Mesendoderm (in vitro differentiated cells): ENCODE measurements around the gene XXYLT1.
A peak's percentile ranks its signal among the peaks of the same experiment; 100 is the strongest.

ENCODE experiments used
- DNase-seq: peaks from one replicate; pipeline ENCODE4 v3.0.0; 2013
- H2AK5ac ChIP-seq: 2 replicates; pipeline ENCODE4 v1.6.1; 2013; ENCODE audit warnings: low read length, inconsistent platforms
- H2BK120ac ChIP-seq: 2 replicates; pipeline ENCODE4 v1.6.1; 2013; ENCODE audit warnings: low read depth, mild to moderate bottlenecking, low read length, moderate library complexity, mixed read lengths
- H2BK15ac ChIP-seq: replicated peaks from 2 replicates; pipeline ENCODE4 v1.6.1; 2013; ENCODE audit warnings: low read depth, mild to moderate bottlenecking, moderate library complexity
- H2BK5ac ChIP-seq: 2 replicates; pipeline ENCODE4 v1.6.1; 2013; ENCODE audit warnings: low read length, inconsistent platforms
- H3K18ac ChIP-seq: 2 replicates; pipeline ENCODE4 v1.6.1; 2013; ENCODE audit warnings: mild to moderate bottlenecking, low read length, mixed read lengths
- H3K23ac ChIP-seq: one replicate; pipeline ENCODE4 v1.6.1; 2013; ENCODE audit warnings: low read length
- H3K27ac ChIP-seq: 2 replicates; pipeline ENCODE4 v1.5.1; 2013; ENCODE audit warnings: low read depth, mild to moderate bottlenecking, inconsistent platforms, low read length, moderate library complexity
- H3K27me3 ChIP-seq: 2 replicates; pipeline ENCODE4 v1.6.1; 2013; ENCODE audit warnings: low read length, control low read depth, mild to moderate bottlenecking, inconsistent platforms; ENCODE audit not compliant: insufficient read depth, poor library complexity
- H3K36me3 ChIP-seq: 2 replicates; pipeline ENCODE4 v1.6.1; 2013; ENCODE audit warnings: low read length, inconsistent platforms; ENCODE audit not compliant: control insufficient read depth, insufficient read depth
- H3K4ac ChIP-seq: one replicate; pipeline ENCODE4 v1.6.1; 2013; ENCODE audit warnings: low read depth, mild to moderate bottlenecking, low read length, moderate library complexity
- H3K4me1 ChIP-seq: 2 replicates; pipeline ENCODE4 v1.6.1; 2013; ENCODE audit warnings: low read depth, low read length, inconsistent platforms; ENCODE audit not compliant: control insufficient read depth
- H3K4me2 ChIP-seq: 2 replicates; pipeline ENCODE4 v1.6.1; 2013; ENCODE audit warnings: low read length
- H3K4me3 ChIP-seq: 2 replicates; pipeline ENCODE4 v1.5.1; 2013; ENCODE audit warnings: mild to moderate bottlenecking, low read length
- H3K56ac ChIP-seq: one replicate; pipeline ENCODE4 v1.6.1; 2013; ENCODE audit warnings: low read length
- H3K79me1 ChIP-seq: 2 replicates; pipeline ENCODE4 v1.6.1; 2013; ENCODE audit warnings: low read length, inconsistent platforms
- H3K79me2 ChIP-seq: 2 replicates; pipeline ENCODE4 v1.6.1; 2013; ENCODE audit warnings: mild to moderate bottlenecking, low read length; ENCODE audit not compliant: control insufficient read depth, insufficient read depth
- H3K9ac ChIP-seq: 2 replicates; pipeline ENCODE4 v1.6.1; 2013; ENCODE audit warnings: low read length, inconsistent platforms
- H4K5ac ChIP-seq: one replicate; pipeline ENCODE4 v1.6.1; 2013; ENCODE audit warnings: low read length
- H4K8ac ChIP-seq: one replicate; pipeline ENCODE4 v1.6.1; 2013; ENCODE audit warnings: low read depth, mild to moderate bottlenecking, control low read depth, low read length, moderate library complexity
- WGBS: extraction: QIAGEN DNeasy Blood & Tissue Kit; methylation state at CpG from one replicate; pipeline ENCODE4 v1.1.7; 2013; ENCODE audit warnings: low lambda C conversion rate, missing lambda C conversion rate; ENCODE audit not compliant: insufficient coverage; ENCODE audit errors: extremely low coverage; 5-methylcytosine and 5-hydroxymethylcytosine counted together

Gene XXYLT1

DNA sequence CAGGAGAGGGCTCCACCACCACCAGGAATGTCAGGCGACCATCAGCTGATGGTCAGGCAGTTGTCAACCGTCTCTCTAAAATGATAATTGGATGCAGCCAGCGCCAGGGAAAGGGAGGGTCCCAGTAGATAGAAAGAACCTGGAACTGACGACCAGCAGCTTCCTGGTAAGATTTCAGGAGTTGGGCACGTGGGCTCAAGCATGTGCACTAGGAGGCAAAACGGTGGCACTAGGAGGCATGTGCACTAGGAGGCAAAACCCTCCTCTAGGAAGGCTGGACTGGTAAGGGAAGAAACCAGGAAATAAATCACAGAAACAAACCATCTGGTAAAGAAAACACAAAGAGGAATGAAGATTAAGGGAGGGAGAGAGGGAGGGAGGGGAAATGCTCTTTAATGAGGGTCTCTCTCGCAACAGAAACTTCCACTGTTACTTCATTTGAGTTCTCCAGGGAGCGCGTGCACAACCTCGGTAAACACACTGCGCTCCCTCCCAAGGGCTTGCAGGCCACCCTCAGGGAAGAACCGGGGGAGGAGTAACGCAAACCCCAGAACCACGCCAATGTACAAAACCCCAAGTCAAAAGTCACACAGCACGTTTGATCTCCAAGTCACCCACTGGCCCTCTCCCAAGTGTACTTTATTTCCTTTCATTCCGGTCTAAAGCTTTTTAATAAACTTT, 116.7 kb downstream of the XXYLT1 start:
- H4K8ac ChIP-seq = no peak overlapping the region
- H3K79me2 ChIP-seq = peaks cover 2% of the 10 kb centered on the region
- H3K27ac ChIP-seq = peak overlapping the region; percentile 45
- H2BK120ac ChIP-seq = peak overlapping the region; percentile 48
- peaks cover 27% of the 10 kb centered on the region for H3K4me1 ChIP-seq
- no CpG with 5 or more reads among the region's 16 CpGs for WGBS
- no peak overlapping the region for H3K9ac ChIP-seq
- no peak overlapping the region for H2AK5ac ChIP-seq
- H3K4me2 ChIP-seq = no peak overlapping the region
- peak overlapping the region; percentile 51 for H3K18ac ChIP-seq
- H4K5ac ChIP-seq = no peak overlapping the region
- no peak overlapping the region for H2BK15ac ChIP-seq
- no peak overlapping the region for H3K4ac ChIP-seq
- no peak for DNase-seq
- H3K23ac ChIP-seq = no peak overlapping the region
- peaks cover 10% of the 10 kb centered on the region for H3K79me1 ChIP-seq
- H3K27me3 ChIP-seq = no peaks in the 10 kb centered on the region
- H3K56ac ChIP-seq = peak overlapping the region; percentile 80
- H2BK5ac ChIP-seq = peak overlapping the region; percentile 57
- no peaks in the 10 kb centered on the region for H3K36me3 ChIP-seq
- H3K4me3 ChIP-seq = no peak overlapping the region

GRCh38 chr3:195153653-195154052, 117.3 kb downstream of the XXYLT1 start:
- Histone ChIP-seq H3K27me3 (no peaks in the 10 kb centered on the region), H3K79me1 (peaks cover 7% of the 10 kb centered on the region), H3K56ac (no peak overlapping the region), H4K5ac (no peak overlapping the region), H3K9ac (no peak overlapping the region), H3K18ac (peak overlapping the region; percentile 42), H2AK5ac (no peak overlapping the region), H3K36me3 (no peaks in the 10 kb centered on the region), H3K27ac (no peak overlapping the region), H2BK15ac (no peak overlapping the region), H3K79me2 (no peaks in the 10 kb centered on the region), H2BK120ac (no peak overlapping the region), H3K4me3 (no peak overlapping the region), H3K4me1 (peaks cover 27% of the 10 kb centered on the region), H3K23ac (no peak overlapping the region), H2BK5ac (no peak overlapping the region), H3K4ac (no peak overlapping the region), H3K4me2 (no peak overlapping the region), H4K8ac (no peak overlapping the region)
- WGBS = no CpG with 5 or more reads among the region's 8 CpGs
- DNase-seq = no peak

DNA sequence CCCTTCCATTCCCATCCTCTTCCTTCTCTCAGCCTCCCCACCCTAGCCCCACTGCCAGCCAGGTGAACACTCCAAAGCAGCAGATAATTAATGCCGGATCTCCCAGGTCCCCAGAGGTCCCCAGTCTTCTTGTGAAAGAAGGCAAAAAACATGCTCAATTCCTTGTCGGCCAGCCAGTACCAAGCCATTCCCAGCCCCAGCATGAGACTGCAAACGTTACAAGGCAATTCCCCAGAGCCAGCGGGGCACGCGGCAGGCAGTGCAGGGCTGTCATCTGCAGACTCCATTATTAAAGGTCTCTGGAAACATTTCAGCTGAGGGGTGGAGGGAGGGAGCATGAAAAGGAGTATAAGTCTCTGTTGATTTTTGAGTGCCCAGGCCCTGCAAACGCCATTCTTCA, 117.8 kb downstream of the XXYLT1 start:
- WGBS = no CpG with 5 or more reads among the region's 7 CpGs
- Histone ChIP-seq H3K79me2 (no peaks in the 10 kb centered on the region), H3K27me3 (no peaks in the 10 kb centered on the region), H2BK5ac (peak overlapping the region; percentile 47), H3K4me3 (no peak overlapping the region), H2AK5ac (no peak overlapping the region), H3K18ac (peak overlapping the region; percentile 17), H3K4ac (no peak overlapping the region), H2BK120ac (no peak overlapping the region), H3K27ac (peak overlapping the region; percentile 67), H2BK15ac (no peak overlapping the region), H3K79me1 (peaks cover 3% of the 10 kb centered on the region), H3K4me1 (peaks cover 27% of the 10 kb centered on the region), H3K36me3 (no peaks in the 10 kb centered on the region), H4K8ac (no peak overlapping the region), H4K5ac (no peak overlapping the region), H3K9ac (peak overlapping the region; percentile 39), H3K56ac (peak overlapping the region; percentile 49), H3K23ac (no peak overlapping the region), H3K4me2 (no peak overlapping the region)
- peak; percentile 84 for DNase-seq

GRCh38 chr3:195151866-195152541, 119.0 kb downstream of the XXYLT1 start:
- Histone ChIP-seq H3K36me3 (no peaks in the 10 kb centered on the region), H3K4me2 (no peak overlapping the region), H4K5ac (no peak overlapping the region), H3K9ac (no peak overlapping the region), H2AK5ac (peak overlapping the region; percentile 79), H2BK5ac (peak overlapping the region; percentile 48), H3K79me1 (peaks cover 8% of the 10 kb centered on the region), H3K56ac (peak overlapping the region; percentile 64), H3K27ac (no peak overlapping the region), H2BK120ac (no peak overlapping the region), H3K4ac (peak overlapping the region; percentile 62), H4K8ac (no peak overlapping the region), H3K4me1 (peaks cover 27% of the 10 kb centered on the region), H3K18ac (no peak overlapping the region), H3K27me3 (no peaks in the 10 kb centered on the region), H3K4me3 (no peak overlapping the region), H3K23ac (no peak overlapping the region), H2BK15ac (no peak overlapping the region), H3K79me2 (no peaks in the 10 kb centered on the region)
- no CpG with 5 or more reads among the region's 11 CpGs for WGBS
- DNase-seq = peak; percentile 60

GRCh38 chr3:195151402-195151801, 119.6 kb downstream of the XXYLT1 start:
- Histone ChIP-seq H3K4me1 (peaks cover 25% of the 10 kb centered on the region), H3K27ac (no peak overlapping the region)

More at GRCh38 chr3:195151402-195151801, 119.6 kb downstream of the XXYLT1 start:
- peaks cover 8% of the 10 kb centered on the region for H3K79me1 ChIP-seq
- H3K27me3 ChIP-seq = no peaks in the 10 kb centered on the region
- DNase-seq = no peak
- peak overlapping the region; percentile 5 for H3K18ac ChIP-seq
- no peak overlapping the region for H2BK120ac ChIP-seq
- H4K5ac ChIP-seq = no peak overlapping the region
- H3K56ac ChIP-seq = no peak overlapping the region
- no peak overlapping the region for H3K4me2 ChIP-seq
- no peak overlapping the region for H3K23ac ChIP-seq
- no peaks in the 10 kb centered on the region for H3K36me3 ChIP-seq
- no peak overlapping the region for H3K4me3 ChIP-seq
- H3K9ac ChIP-seq = no peak overlapping the region
- H2AK5ac ChIP-seq = no peak overlapping the region
- no peak overlapping the region for H3K4ac ChIP-seq
- H4K8ac ChIP-seq = no peak overlapping the region
- no peak overlapping the region for H2BK15ac ChIP-seq
- no peak overlapping the region for H2BK5ac ChIP-seq
- H3K79me2 ChIP-seq = no peaks in the 10 kb centered on the region
- WGBS = no CpG with 5 or more reads among the region's 3 CpGs
